ENCODE results near the gene CFAP46.
"Not testable (repeated sequence)": the region's sequence is repeated elsewhere in the genome, so short reads cannot be mapped to it uniquely, and the experiment has no call there.

The CFAP46 gene

DNA sequence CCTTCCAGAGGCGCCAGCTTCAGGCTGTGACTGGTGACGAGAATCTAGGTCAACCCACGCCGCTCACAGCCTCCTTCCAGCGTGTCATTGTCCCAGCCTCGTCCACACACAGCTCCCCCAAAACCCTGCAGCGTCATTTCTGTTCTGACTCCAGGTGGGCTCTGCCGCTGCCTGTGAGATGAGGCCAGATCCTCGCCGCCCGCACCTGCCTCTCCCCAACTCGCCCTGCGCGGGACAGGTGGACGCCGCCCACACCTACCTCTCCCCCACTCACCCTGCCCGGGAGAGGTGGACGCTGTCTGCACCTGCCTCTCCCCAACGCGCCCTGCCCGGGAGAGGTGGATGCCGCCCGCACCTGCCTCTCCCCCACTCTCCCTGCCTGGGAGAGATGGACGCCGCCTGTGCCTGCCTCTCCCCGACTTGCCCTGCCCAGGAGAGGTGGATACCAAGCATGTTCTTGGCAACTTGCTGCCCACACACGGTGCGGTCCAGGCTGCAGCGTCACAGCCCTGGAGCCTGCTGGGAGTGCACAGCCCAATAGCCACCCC is 32.0 kb upstream of the CFAP46 start:
- H3K9me3 ChIP-seq, result no peaks in the 10 kb centered on the region
- H3K4me1 ChIP-seq, result no peaks in the 10 kb centered on the region
- no peaks in the 10 kb centered on the region for H3K36me3 ChIP-seq (replicated peaks)
- DNase-seq (ENCODE audit: low spot score in 2 of 2), result no peak
- no peak overlapping the region for H3K4me3 ChIP-seq
- H3K27me3 ChIP-seq (ENCODE audit: low read depth), result peaks cover 35% of the 10 kb centered on the region
- in situ Hi-C loops (cut with MboI; ENCODE audit: low sequenced_read_pairs), result no loop called here

DNA sequence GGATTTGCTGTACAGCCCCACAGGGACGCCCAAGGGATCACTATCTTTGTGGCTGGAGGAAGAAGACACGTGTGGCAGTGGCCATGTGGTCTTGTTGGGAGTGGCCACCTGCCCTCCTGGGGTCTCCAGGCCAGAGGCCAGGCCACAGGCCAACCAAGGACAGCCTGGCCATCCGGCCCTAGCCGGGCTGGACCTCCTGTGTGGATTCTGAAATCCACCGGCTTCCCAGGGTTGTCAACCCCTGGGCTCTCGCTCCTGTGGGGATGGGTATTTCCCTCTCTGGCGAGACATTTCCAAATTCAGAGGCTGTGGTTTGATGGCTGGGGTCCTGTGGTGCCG is 31.5 kb upstream of the CFAP46 start:
- no peak overlapping the region for H3K4me3 ChIP-seq
- H3K36me3 ChIP-seq (replicated peaks), result no peaks in the 10 kb centered on the region
- in situ Hi-C loops (cut with MboI; ENCODE audit: low sequenced_read_pairs), result no loop called here
- no peak for DNase-seq (ENCODE audit: low spot score in 2 of 2)
- H3K27me3 ChIP-seq (ENCODE audit: low read depth), result peaks cover 40% of the 10 kb centered on the region
- H3K4me1 ChIP-seq, result no peaks in the 10 kb centered on the region
- no peaks in the 10 kb centered on the region for H3K9me3 ChIP-seq

DNA sequence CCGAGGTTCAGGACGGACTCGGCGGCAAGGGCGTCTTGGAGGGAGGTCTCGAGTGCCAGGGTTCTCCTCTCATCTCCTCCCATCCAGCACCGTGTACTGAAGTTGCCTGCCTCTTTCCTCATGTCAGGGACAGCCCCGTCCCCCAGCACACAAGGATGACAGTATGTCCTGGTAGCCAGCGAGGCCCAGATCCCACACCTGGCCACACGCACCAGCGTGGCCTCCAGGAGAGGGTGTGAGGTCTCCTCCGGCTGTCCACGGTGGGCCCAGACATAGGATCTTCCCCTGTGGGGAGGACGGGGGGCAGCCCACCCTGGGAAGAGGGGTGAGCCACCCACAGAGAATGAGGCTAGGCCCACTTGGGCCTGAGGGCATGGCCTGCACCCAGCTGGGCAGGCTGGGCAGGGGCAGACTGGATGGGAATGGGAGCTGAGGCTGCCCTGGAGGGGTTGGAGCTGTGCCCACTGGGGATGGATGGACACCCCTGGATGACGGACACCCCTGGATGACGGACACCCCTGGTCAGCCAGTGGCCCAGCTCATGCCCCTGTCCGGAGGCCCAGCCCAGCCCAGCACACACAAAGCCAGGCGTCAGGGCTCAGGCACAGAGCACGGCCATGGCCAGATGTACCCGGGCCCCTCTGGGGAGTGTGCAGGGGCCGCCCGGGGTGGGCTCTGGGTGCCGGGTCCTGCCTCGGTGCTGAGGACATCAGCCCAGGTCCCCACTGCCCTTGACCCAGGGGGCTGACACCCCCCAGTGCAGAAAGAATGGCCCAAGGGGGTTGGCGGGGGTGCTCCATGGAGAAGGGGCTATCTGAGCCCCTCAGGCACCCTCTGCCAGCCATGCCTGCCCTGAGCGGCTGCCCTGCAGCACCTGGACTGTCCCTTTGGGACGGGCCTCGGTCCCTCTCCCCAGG is 30.9 kb upstream of the CFAP46 start:
- no peaks in the 10 kb centered on the region for H3K9me3 ChIP-seq
- in situ Hi-C loops (cut with MboI; ENCODE audit: low sequenced_read_pairs), result no loop called here
- no peaks in the 10 kb centered on the region for H3K36me3 ChIP-seq (replicated peaks)
- no peaks in the 10 kb centered on the region for H3K4me1 ChIP-seq
- H3K27me3 ChIP-seq (ENCODE audit: low read depth), result peaks cover 43% of the 10 kb centered on the region
- no peak for DNase-seq (ENCODE audit: low spot score in 2 of 2)
- H3K4me3 ChIP-seq, result no peak overlapping the region

DNA sequence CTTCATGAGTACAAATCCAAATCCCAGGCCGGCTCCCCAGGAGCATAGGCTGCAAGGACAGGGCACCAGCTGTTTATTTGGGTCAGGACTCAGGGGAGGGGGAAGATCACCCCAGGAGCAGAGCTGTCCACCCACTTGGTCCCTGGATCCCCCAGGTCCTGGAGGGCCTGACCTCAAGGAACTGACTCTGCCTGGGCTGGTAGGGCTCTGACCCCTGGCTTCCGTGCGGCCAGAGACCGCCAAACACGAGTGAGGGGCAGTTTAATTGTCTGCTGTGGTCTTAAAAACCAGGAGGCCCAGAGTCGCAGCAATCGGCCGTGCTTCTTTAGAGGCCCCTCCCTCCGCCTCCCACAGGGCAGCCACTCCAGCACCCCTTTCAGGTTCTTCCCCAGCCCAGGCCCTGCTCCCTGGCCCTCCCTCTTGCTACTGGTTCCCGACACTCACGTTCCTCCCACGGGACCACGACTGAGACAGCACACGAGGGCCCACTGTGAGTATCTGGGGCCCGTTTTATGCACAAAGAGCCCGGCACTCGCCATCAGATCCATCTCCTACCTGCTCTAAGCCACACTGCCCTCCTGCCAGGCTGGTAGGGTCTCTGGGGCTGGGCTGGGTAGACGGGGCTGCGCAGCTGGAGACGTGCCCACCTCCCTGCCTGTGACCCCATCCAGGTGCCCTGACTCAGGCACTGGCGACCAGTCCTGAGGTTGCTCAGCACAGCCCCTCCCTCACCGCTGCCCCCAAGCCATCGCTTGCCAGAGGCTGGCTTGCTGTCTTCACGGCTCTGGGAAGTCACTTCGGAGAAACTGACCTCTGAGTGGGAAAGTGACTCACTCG is 30.0 kb upstream of the CFAP46 start:
- Histone ChIP-seq H3K27me3 (ENCODE audit: low read depth) (peaks cover 43% of the 10 kb centered on the region), H3K4me3 (no peak overlapping the region), H3K36me3 (replicated peaks) (no peaks in the 10 kb centered on the region), H3K9me3 (no peaks in the 10 kb centered on the region), H3K4me1 (no peaks in the 10 kb centered on the region)
- DNase-seq (ENCODE audit: low spot score in 2 of 2), result peak in 1 of 2 experiments; percentile 7
- in situ Hi-C loops (cut with MboI; ENCODE audit: low sequenced_read_pairs), result no loop called here

DNA sequence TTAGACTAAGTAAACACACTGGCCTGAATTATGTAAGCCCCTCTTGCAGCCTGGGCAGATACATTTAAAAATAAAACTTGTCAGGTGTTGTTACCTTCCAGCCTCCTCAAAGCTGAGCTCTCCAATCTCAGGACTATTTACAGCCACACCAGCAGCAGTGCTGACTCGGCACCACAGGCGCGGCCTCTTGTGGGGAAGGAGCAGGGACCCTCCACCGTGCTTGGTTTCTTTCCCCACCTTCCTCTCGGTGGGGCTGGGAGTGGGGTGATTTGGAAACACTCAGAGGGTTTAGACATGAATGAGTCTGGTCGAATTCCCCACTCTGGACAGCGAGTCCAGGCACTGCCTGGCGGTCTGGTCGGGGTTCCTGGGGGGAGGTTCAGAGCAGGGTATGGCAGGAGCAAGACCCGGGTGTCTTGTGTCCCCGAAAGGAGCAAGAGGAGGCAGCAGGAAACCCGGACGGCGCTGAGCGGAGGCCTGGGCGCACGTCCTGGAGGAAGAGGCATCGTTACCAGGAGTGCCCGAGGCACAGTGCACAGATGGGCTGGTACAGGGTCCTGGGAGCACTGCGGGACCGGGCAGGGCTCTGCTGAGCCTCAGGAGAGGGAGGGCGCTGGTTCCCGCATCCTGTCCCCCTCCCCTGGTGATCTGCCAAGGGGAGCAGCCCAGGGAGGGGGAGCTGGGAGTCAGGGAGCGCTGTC is 29.2 kb upstream of the CFAP46 start:
- in situ Hi-C loops (cut with MboI; ENCODE audit: low sequenced_read_pairs), result no loop called here
- Histone ChIP-seq H3K27me3 (ENCODE audit: low read depth) (peaks cover 43% of the 10 kb centered on the region), H3K36me3 (replicated peaks) (no peaks in the 10 kb centered on the region), H3K4me1 (no peaks in the 10 kb centered on the region), H3K4me3 (no peak overlapping the region), H3K9me3 (no peaks in the 10 kb centered on the region)
- no peak for DNase-seq (ENCODE audit: low spot score in 2 of 2)

DNA sequence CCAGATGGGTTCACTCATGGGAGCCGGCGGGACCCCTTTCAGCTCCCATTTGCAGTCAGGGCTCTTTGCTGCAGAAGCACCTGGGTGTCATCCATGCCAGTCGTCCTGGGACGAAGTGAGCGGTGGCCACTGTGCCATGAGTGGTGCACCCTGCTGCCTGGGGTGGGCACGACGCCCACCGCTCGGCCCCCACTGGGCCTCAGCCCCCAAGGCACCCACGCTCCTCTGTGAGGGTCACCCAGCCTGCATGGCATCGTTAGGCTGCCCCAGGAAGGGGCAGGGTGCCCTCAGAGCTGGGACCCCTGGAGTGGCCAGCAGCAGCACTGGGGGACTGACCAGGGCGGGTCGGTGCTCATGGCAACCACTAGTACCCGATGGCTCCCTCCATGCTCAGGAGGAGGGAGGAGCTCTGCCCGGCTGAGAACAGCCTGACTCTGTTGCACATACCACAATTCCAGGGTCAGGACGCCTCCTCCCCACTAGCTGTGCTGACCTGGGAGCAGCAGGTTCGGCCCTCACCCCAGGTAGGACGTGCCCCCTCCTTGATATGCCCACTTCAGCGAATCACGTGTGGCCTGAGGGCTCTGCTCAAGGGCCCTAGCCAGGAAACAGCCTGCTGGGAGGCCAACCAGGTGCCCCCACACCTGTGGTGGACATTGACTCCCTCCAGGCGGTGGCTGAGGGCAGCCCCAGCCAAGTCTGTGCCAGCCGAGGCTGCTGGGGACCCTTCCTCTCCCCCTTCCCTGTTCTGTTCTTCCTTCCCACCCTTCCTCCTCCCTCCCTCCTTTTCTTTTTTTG is 28.5 kb upstream of the CFAP46 start:
- peak in 1 of 2 experiments; percentile 4 for DNase-seq (ENCODE audit: low spot score in 2 of 2)
- in situ Hi-C loops (cut with MboI; ENCODE audit: low sequenced_read_pairs), result no loop called here
- H3K27me3 ChIP-seq (ENCODE audit: low read depth), result peaks cover 40% of the 10 kb centered on the region
- H3K9me3 ChIP-seq, result no peaks in the 10 kb centered on the region
- no peaks in the 10 kb centered on the region for H3K4me1 ChIP-seq
- no peak overlapping the region for H3K4me3 ChIP-seq
- no peaks in the 10 kb centered on the region for H3K36me3 ChIP-seq (replicated peaks)

DNA sequence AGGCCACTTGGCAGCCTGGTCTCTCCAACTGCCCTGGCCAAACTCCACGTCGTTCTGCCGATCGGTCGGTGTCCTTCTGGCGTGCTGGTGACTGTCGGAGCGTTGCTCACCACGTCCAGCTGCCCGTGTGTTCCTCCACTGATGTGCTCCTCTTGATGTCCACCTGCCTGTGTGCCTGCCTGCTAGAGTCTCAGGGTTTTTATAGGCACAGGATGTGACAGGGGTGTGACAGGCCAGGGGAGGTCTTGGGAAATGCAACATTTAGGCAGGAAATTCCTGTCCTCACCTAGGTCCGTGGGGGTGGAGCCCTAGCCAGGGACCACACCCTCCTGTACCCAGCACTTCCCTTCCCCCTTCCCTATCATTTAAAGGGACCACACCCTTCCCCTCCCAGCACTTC is 25.2 kb upstream of the CFAP46 start:
- Histone ChIP-seq H3K27me3 (ENCODE audit: low read depth) (peaks cover 31% of the 10 kb centered on the region), H3K4me3 (no peak overlapping the region), H3K4me1 (peaks cover 2% of the 10 kb centered on the region; the same call in 1 of the 2 replicates), H3K9me3 (no peaks in the 10 kb centered on the region), H3K36me3 (replicated peaks) (no peaks in the 10 kb centered on the region)
- peak in 1 of 2 experiments; percentile 4 for DNase-seq (ENCODE audit: low spot score in 2 of 2)
- in situ Hi-C loops (cut with MboI; ENCODE audit: low sequenced_read_pairs), result no loop called here

DNA sequence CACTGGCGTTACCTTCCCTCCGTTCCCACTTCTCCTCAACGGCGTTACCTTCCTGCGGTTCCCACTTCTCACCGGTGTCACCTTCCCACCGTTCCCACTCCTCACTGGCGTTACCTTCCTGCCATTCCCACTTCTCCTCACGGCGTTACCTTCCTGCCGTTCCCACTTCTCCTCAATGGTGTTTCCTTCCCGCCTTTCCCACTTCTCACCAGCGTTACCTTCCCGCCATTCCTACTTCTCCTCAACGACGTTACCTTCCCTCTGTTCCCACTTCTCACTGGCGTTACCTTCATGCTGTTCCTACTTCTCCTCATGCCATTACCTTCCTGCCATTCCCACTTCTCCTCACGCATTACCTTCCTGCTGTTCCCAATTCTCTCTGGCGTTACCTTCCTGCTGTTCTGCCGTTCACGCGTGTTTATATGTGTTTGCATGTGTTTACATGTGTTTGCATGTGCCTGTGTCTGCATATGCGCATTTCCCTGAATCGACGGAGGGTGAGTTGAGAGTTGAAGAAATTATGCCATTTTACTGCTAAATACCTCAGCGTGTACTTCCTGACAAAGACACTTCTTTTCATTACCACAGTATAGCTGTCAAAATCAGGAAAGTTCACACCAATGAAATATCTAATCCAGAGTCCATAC is 23.2 kb upstream of the CFAP46 start:
- Histone ChIP-seq H3K4me3 (no peak overlapping the region), H3K4me1 (peaks cover 8% of the 10 kb centered on the region; the same call in 1 of the 2 replicates), H3K36me3 (replicated peaks) (no peaks in the 10 kb centered on the region), H3K27me3 (ENCODE audit: low read depth) (peaks cover 20% of the 10 kb centered on the region), H3K9me3 (no peaks in the 10 kb centered on the region)
- DNase-seq (ENCODE audit: low spot score in 2 of 2), result no peak
- in situ Hi-C loops (cut with MboI; ENCODE audit: low sequenced_read_pairs), result no loop called here

DNA sequence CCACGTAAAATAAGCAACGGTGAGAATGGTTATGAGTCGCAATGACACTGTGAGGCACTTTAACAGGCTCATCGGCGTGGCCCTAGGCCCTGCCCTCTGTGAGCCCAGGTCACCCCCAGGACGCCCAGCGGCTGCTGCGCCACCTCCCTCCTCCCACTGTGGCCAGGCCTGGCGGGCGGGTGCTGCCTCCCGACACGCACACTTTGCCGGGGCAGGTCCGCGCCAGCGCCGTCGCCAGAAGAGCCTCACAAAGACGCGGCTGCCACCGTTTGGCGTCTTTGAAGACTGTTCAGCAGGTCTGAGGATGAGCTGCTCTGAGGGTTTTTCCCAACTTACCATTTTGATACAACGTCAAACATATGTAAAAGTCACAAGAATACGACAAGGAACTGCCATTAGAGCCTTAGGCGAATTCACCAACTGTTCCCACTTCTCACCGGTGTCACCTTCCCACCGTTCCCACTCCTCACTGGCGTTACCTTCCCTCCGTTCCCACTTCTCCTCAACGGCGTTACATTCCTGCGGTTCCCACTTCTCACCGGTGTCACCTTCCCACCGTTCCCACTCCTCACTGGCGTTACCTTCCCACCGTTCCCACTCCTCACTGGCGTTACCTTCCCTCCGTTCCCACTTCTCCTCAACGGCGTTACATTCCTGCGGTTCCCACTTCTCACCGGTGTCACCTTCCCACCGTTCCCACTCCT is 22.5 kb upstream of the CFAP46 start:
- in situ Hi-C loops (cut with MboI; ENCODE audit: low sequenced_read_pairs), result not testable (repeated sequence)

DNA sequence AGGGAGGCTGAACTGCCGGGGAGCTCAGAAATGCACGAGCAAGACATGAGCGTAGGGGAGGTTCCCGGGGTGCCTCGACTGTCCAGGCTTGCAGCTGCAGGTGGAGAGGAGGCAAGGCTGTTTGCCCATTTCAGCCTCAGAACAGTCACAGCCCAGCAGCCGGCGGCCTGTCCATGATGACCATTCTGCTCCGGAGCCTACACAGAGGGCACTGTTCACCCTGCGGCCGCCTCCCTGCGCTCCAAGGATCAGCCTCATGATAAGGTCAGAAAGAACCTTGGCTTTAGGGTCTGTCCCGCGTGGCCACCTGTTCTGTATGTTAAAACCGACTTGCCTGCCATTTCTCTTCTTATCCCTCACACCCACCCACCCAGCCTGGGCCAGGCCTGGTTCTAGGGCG is 21.9 kb upstream of the CFAP46 start:
- DNase-seq (ENCODE audit: low spot score in 2 of 2), result no peak
- peaks cover 8% of the 10 kb centered on the region; the same call in 1 of the 2 replicates for H3K4me1 ChIP-seq
- in situ Hi-C loops (cut with MboI; ENCODE audit: low sequenced_read_pairs), result no loop called here
- peaks cover 7% of the 10 kb centered on the region for H3K27me3 ChIP-seq (ENCODE audit: low read depth)
- H3K4me3 ChIP-seq, result no peak overlapping the region
- no peaks in the 10 kb centered on the region for H3K36me3 ChIP-seq (replicated peaks)
- no peaks in the 10 kb centered on the region for H3K9me3 ChIP-seq

More for the DNA sequence above, 22.5 kb upstream of the CFAP46 start:
- DNase-seq (ENCODE audit: low spot score in 2 of 2); H3K9me3 ChIP-seq; H3K36me3 ChIP-seq (replicated peaks); H3K4me3 ChIP-seq; H3K4me1 ChIP-seq: not testable (repeated sequence)
- peaks cover 14% of the 10 kb centered on the region for H3K27me3 ChIP-seq (ENCODE audit: low read depth)

DNA sequence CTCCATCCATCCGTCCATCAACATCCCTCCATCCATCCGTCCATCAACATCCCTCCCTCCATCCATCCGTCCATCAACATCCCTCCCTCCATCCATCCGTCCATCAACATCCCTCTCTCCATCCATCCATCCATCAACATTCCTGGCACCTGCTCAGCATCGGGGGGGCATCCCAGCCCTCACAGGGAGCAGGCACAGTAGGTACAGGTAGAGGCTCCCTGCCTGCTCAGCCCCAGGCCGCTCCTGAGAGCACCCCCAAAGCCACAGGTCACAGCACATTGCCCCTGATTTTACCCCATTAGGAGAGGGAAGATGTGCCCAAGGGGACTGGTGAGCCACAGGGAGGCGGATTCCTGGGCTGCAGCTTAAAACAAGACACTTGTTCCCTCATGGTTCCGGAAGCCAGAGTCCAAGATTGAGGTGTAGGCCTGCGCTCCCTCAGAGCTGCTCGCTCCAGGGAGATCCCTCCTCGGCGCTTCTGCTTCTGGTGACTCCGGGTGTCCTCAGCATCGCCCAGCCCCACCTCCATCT is 21.1 kb upstream of the CFAP46 start:
- in situ Hi-C loops (cut with MboI; ENCODE audit: low sequenced_read_pairs), result no loop called here
- H3K4me3 ChIP-seq, result no peak overlapping the region
- peaks cover under 1% of the 10 kb centered on the region; the same call in 1 of the 2 replicates for H3K27me3 ChIP-seq (ENCODE audit: low read depth)
- H3K4me1 ChIP-seq, result peaks cover 8% of the 10 kb centered on the region; the same call in 1 of the 2 replicates
- DNase-seq (ENCODE audit: low spot score in 2 of 2), result no peak
- H3K36me3 ChIP-seq (replicated peaks), result no peaks in the 10 kb centered on the region
- H3K9me3 ChIP-seq, result no peaks in the 10 kb centered on the region
